ENCODE measurements around the gene ABT1. TPM values are rescaled to one million over a fixed set of nuclear protein-coding genes. Genes with fewer than 3 reads are reported as not detected.

Gene ABT1
- total RNA-seq, 2 donors from 2014 or later = 19.7 to 22.6 TPM

GRCh38 chr6:26563488-26563887 lies 33.3 kb upstream of the ABT1 start:
- 90 to 94% methylated on average over 5 to 6 of the region's 6 CpGs for WGBS, 2 experiments (ENCODE audit: insufficient coverage in 1 of 2, insufficient read length in 1 of 2)
- DNase-seq = no peak
- Histone ChIP-seq H3K9me3 (ENCODE audit: control insufficient read depth, low read length) (peaks cover 8% of the 10 kb centered on the region), H3K4me1 (ENCODE audit: control insufficient read depth, insufficient read depth, low read length) (no peaks in the 10 kb centered on the region), H3K4me3 (ENCODE audit: low read length) (no peak overlapping the region), H3K36me3 (ENCODE audit: control insufficient read depth, insufficient read depth, low read length) (no peaks in the 10 kb centered on the region), H3K9ac (ENCODE audit: extremely low read depth, low read length, poor library complexity, severe bottlenecking) (no peak overlapping the region), H3K27me3 (ENCODE audit: control insufficient read depth, insufficient read depth, low read length, poor library complexity, severe bottlenecking) (no peaks in the 10 kb centered on the region), H3K27ac (ENCODE audit: low read depth, low read length) (no peak overlapping the region)
- H3K4me1 Mint-ChIP-seq = no peaks in the 10 kb centered on the region
- TF ChIP-seq CTCF (conservative IDR thresholded peaks at IDR 0.05) = no peak
- peaks cover 13% of the 10 kb centered on the region for H3K9me3 Mint-ChIP-seq
- no peak overlapping the region for H3K27ac Mint-ChIP-seq
- no peaks in the 10 kb centered on the region for H3K36me3 Mint-ChIP-seq (ENCODE audit: low read depth)
- H3K4me3 Mint-ChIP-seq = no peak overlapping the region
- H3K27me3 Mint-ChIP-seq (ENCODE audit: insufficient read depth) = peaks cover 4% of the 10 kb centered on the region

GRCh38 chr6:26568601-26569432 lies 27.9 kb upstream of the ABT1 start:
- TF ChIP-seq CTCF (conservative IDR thresholded peaks at IDR 0.05) = peak; percentile 51
- Mint-ChIP-seq H3K4me3 (peak overlapping the region; percentile 73), H3K4me1 (peaks cover 3% of the 10 kb centered on the region), H3K36me3 (ENCODE audit: low read depth) (no peaks in the 10 kb centered on the region), H3K9me3 (no peaks in the 10 kb centered on the region), H3K27me3 (ENCODE audit: insufficient read depth) (peaks cover 4% of the 10 kb centered on the region), H3K27ac (peak overlapping the region; percentile 79)
- no peaks in the 10 kb centered on the region for H3K4me1 ChIP-seq (ENCODE audit: control insufficient read depth, insufficient read depth, low read length)
- no peaks in the 10 kb centered on the region for H3K36me3 ChIP-seq (ENCODE audit: control insufficient read depth, insufficient read depth, low read length)
- H3K4me3 ChIP-seq (ENCODE audit: low read length) = peak overlapping the region; percentile 100
- no peaks in the 10 kb centered on the region for H3K27me3 ChIP-seq (ENCODE audit: control insufficient read depth, insufficient read depth, low read length, poor library complexity, severe bottlenecking)
- no peak overlapping the region for H3K27ac ChIP-seq (ENCODE audit: low read depth, low read length)
- peak overlapping the region; percentile 29 for H3K9ac ChIP-seq (ENCODE audit: extremely low read depth, low read length, poor library complexity, severe bottlenecking)
- peak; percentile 99 for DNase-seq
- H3K9me3 ChIP-seq (ENCODE audit: control insufficient read depth, low read length) = no peaks in the 10 kb centered on the region
- WGBS, 2 experiments (ENCODE audit: insufficient coverage in 1 of 2, insufficient read length in 1 of 2) = 4 to 6% methylated on average over 26 to 33 of the region's 34 CpGs

- Histone ChIP-seq H3K27ac (ENCODE audit: low read depth, low read length) (no peak overlapping the region), H3K4me3 (ENCODE audit: low read length) (peak overlapping the region; percentile 100), H3K4me1 (ENCODE audit: control insufficient read depth, insufficient read depth, low read length) (no peaks in the 10 kb centered on the region), H3K9me3 (ENCODE audit: control insufficient read depth, low read length) (no peaks in the 10 kb centered on the region), H3K9ac (ENCODE audit: extremely low read depth, low read length, poor library complexity, severe bottlenecking) (no peak overlapping the region), H3K27me3 (ENCODE audit: control insufficient read depth, insufficient read depth, low read length, poor library complexity, severe bottlenecking) (no peaks in the 10 kb centered on the region), H3K36me3 (ENCODE audit: control insufficient read depth, insufficient read depth, low read length) (no peaks in the 10 kb centered on the region)
- 11% methylated on average over 2 of the region's 2 CpGs; no CpG with 5 or more reads in 1 of the 2 experiments for WGBS, 2 experiments (ENCODE audit: insufficient coverage in 1 of 2, insufficient read length in 1 of 2)
- Mint-ChIP-seq H3K4me1 (peaks cover 3% of the 10 kb centered on the region), H3K27ac (no peak overlapping the region), H3K4me3 (peak overlapping the region; percentile 73), H3K36me3 (ENCODE audit: low read depth) (no peaks in the 10 kb centered on the region), H3K27me3 (ENCODE audit: insufficient read depth) (peaks cover 7% of the 10 kb centered on the region), H3K9me3 (no peaks in the 10 kb centered on the region)
- DNase-seq = no peak
- TF ChIP-seq CTCF (conservative IDR thresholded peaks at IDR 0.05) = no peak
These were observed 27.4 kb upstream of the ABT1 start for GRCh38 chr6:26569433-26569764.

Measured in endodermal cell (in vitro differentiated cells).